ENCODE results near the gene ARL8B. TPM values are rescaled to one million over a fixed set of nuclear protein-coding genes. Genes with fewer than 3 reads are reported as not detected.

Gene ARL8B
- polyA plus RNA-seq, 1 donor from 2014 or later: 103 TPM

- TF ChIP-seq TAF1 (IDR thresholded peaks at IDR 0.05; ENCODE audit: low read depth) (no peak), SMC3 (conservative IDR thresholded peaks at IDR 0.05; ENCODE audit: poor library complexity) (no peak)
Measured at GRCh38 chr3:5084224-5084623, 37.9 kb upstream of the ARL8B start (continued).

DNA sequence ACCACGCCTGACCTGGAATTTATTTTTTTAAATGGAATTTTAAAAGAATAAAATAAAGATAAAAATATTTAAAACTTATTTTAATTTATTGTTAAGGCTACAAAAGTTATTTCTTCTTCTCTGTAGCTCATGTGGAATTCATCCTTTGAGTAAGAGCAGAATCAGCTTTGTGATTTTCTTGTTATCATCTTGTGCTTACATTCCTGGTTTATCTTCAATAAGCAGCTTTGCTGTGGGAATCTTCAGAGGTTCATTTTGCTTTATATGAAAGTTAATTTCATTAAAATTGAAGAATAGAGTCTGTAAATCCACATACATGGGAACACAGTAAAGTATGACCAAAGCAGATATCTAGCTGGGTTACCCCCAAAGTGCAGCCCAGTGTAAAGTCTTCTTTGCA is 35.4 kb upstream of the ARL8B start:
- no peak overlapping the region for H3K4me3 ChIP-seq (ENCODE audit: low read length)
- H3K79me2 ChIP-seq (replicated peaks; ENCODE audit: insufficient read depth, low read length): no peaks in the 10 kb centered on the region
- no peak overlapping the region for H3K27ac ChIP-seq (ENCODE audit: low read length)
- no peak overlapping the region for H3K4me2 ChIP-seq (ENCODE audit: low read length)
- H3K9ac ChIP-seq (ENCODE audit: low read length): no peak overlapping the region
- H2AFZ ChIP-seq (ENCODE audit: low read depth, low read length): no peak overlapping the region
- no peaks in the 10 kb centered on the region for H3K36me3 ChIP-seq (ENCODE audit: insufficient read depth, low read length)
- H3K27me3 ChIP-seq (ENCODE audit: insufficient read depth, low read depth, low read length): no peaks in the 10 kb centered on the region
- no peak for TF ChIP-seq TAF1 (IDR thresholded peaks at IDR 0.05; ENCODE audit: low read depth)
- TF ChIP-seq EP300 (conservative IDR thresholded peaks at IDR 0.05; ENCODE audit: poor library complexity, severe bottlenecking): no peak
- TF ChIP-seq, protein P1, sequence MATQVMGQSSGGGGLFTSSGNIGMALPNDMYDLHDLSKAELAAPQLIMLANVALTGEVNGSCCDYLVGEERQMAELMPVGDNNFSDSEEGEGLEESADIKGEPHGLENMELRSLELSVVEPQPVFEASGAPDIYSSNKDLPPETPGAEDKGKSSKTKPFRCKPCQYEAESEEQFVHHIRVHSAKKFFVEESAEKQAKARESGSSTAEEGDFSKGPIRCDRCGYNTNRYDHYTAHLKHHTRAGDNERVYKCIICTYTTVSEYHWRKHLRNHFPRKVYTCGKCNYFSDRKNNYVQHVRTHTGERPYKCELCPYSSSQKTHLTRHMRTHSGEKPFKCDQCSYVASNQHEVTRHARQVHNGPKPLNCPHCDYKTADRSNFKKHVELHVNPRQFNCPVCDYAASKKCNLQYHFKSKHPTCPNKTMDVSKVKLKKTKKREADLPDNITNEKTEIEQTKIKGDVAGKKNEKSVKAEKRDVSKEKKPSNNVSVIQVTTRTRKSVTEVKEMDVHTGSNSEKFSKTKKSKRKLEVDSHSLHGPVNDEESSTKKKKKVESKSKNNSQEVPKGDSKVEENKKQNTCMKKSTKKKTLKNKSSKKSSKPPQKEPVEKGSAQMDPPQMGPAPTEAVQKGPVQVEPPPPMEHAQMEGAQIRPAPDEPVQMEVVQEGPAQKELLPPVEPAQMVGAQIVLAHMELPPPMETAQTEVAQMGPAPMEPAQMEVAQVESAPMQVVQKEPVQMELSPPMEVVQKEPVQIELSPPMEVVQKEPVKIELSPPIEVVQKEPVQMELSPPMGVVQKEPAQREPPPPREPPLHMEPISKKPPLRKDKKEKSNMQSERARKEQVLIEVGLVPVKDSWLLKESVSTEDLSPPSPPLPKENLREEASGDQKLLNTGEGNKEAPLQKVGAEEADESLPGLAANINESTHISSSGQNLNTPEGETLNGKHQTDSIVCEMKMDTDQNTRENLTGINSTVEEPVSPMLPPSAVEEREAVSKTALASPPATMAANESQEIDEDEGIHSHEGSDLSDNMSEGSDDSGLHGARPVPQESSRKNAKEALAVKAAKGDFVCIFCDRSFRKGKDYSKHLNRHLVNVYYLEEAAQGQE (IDR thresholded peaks at IDR 0.05; ENCODE audit: borderline replicate concordance): no peak
- TF ChIP-seq, protein P2, sequence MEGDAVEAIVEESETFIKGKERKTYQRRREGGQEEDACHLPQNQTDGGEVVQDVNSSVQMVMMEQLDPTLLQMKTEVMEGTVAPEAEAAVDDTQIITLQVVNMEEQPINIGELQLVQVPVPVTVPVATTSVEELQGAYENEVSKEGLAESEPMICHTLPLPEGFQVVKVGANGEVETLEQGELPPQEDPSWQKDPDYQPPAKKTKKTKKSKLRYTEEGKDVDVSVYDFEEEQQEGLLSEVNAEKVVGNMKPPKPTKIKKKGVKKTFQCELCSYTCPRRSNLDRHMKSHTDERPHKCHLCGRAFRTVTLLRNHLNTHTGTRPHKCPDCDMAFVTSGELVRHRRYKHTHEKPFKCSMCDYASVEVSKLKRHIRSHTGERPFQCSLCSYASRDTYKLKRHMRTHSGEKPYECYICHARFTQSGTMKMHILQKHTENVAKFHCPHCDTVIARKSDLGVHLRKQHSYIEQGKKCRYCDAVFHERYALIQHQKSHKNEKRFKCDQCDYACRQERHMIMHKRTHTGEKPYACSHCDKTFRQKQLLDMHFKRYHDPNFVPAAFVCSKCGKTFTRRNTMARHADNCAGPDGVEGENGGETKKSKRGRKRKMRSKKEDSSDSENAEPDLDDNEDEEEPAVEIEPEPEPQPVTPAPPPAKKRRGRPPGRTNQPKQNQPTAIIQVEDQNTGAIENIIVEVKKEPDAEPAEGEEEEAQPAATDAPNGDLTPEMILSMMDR (IDR thresholded peaks at IDR 0.05; ENCODE audit: poor library complexity, severe bottlenecking): no peak
- TF ChIP-seq POLR2AphosphoS5 (IDR thresholded peaks at IDR 0.05): no peak
- TF ChIP-seq RAD21 (conservative IDR thresholded peaks at IDR 0.05): no peak
- TF ChIP-seq EZH2 (IDR thresholded peaks at IDR 0.05; ENCODE audit: borderline replicate concordance, insufficient read depth, low read length, poor library complexity, severe bottlenecking): no peak
- TF ChIP-seq MXI1 (conservative IDR thresholded peaks at IDR 0.05; ENCODE audit: poor library complexity, severe bottlenecking): no peak
- no peak for TF ChIP-seq SMC3 (conservative IDR thresholded peaks at IDR 0.05; ENCODE audit: poor library complexity)
- no peaks in the 10 kb centered on the region for H3K9me3 ChIP-seq (ENCODE audit: low read length)
- no peaks in the 10 kb centered on the region for H4K20me1 ChIP-seq (ENCODE audit: insufficient read depth)
- H3F3A ChIP-seq (ENCODE audit: insufficient read depth, low read length, poor library complexity, severe bottlenecking): no peaks in the 10 kb centered on the region
- no peaks in the 10 kb centered on the region for H3K9me2 ChIP-seq (ENCODE audit: insufficient read depth, low read length)

- H2AFZ ChIP-seq (ENCODE audit: low read depth, low read length): no peak overlapping the region
- H3K9ac ChIP-seq (ENCODE audit: low read length): no peak overlapping the region
- H3K9me3 ChIP-seq (ENCODE audit: low read length): no peaks in the 10 kb centered on the region
- H3K79me2 ChIP-seq (replicated peaks; ENCODE audit: insufficient read depth, low read length): no peaks in the 10 kb centered on the region
- H3K9me2 ChIP-seq (ENCODE audit: insufficient read depth, low read length): no peaks in the 10 kb centered on the region
- TF ChIP-seq EP300 (conservative IDR thresholded peaks at IDR 0.05; ENCODE audit: poor library complexity, severe bottlenecking) (no peak), SMC3 (conservative IDR thresholded peaks at IDR 0.05; ENCODE audit: poor library complexity) (no peak), MXI1 (conservative IDR thresholded peaks at IDR 0.05; ENCODE audit: poor library complexity, severe bottlenecking) (no peak), EZH2 (IDR thresholded peaks at IDR 0.05; ENCODE audit: borderline replicate concordance, insufficient read depth, low read length, poor library complexity, severe bottlenecking) (no peak), TAF1 (IDR thresholded peaks at IDR 0.05; ENCODE audit: low read depth) (no peak), RAD21 (conservative IDR thresholded peaks at IDR 0.05) (no peak), POLR2AphosphoS5 (IDR thresholded peaks at IDR 0.05) (no peak)
- TF ChIP-seq, protein P1 (IDR thresholded peaks at IDR 0.05; ENCODE audit: borderline replicate concordance): no peak
- TF ChIP-seq, protein P2 (IDR thresholded peaks at IDR 0.05; ENCODE audit: poor library complexity, severe bottlenecking): no peak
- H3F3A ChIP-seq (ENCODE audit: insufficient read depth, low read length, poor library complexity, severe bottlenecking): no peaks in the 10 kb centered on the region
- H3K4me3 ChIP-seq (ENCODE audit: low read length): no peak overlapping the region
- no peaks in the 10 kb centered on the region for H3K36me3 ChIP-seq (ENCODE audit: insufficient read depth, low read length)
- H3K27me3 ChIP-seq (ENCODE audit: insufficient read depth, low read depth, low read length): no peaks in the 10 kb centered on the region
- H3K27ac ChIP-seq (ENCODE audit: low read length): no peak overlapping the region
- H3K4me2 ChIP-seq (ENCODE audit: low read length): no peak overlapping the region
- no peaks in the 10 kb centered on the region for H4K20me1 ChIP-seq (ENCODE audit: insufficient read depth)
Measured at GRCh38 chr3:5087209-5087608, 34.9 kb upstream of the ARL8B start.

Measured in neural cell (in vitro differentiated cells).